ENCODE data around the gene KLHL29. TPM values are rescaled to one million over a fixed set of nuclear protein-coding genes. Genes with fewer than 3 reads are reported as not detected.

Gene KLHL29
- total RNA-seq, 1 experiment from 2014 or later, result 2.6 TPM

- Histone ChIP-seq H3K9ac (ENCODE audit: low read length) (no peak overlapping the region), H3K9me2 (replicated peaks; ENCODE audit: low read length) (no peaks in the 10 kb centered on the region), H2AFZ (ENCODE audit: low read length) (no peak overlapping the region), H3K4me1 (ENCODE audit: insufficient read depth, low read length) (no peaks in the 10 kb centered on the region), H3F3A (ENCODE audit: low read length, unreplicated experiment) (no peaks in the 10 kb centered on the region), H4K20me1 (ENCODE audit: low read length) (no peaks in the 10 kb centered on the region), H3K27ac (ENCODE audit: low read length) (no peak overlapping the region), H3K4me3 (ENCODE audit: low read length) (no peak overlapping the region), H3K27me3 (ENCODE audit: low read length) (no peaks in the 10 kb centered on the region), H3K4me2 (ENCODE audit: low read length) (no peak overlapping the region), H3K36me3 (ENCODE audit: low read depth, low read length) (no peaks in the 10 kb centered on the region), H3K79me2 (ENCODE audit: low read length) (no peaks in the 10 kb centered on the region), H3K9me3 (ENCODE audit: low read length) (no peaks in the 10 kb centered on the region)
- no peak for TF ChIP-seq CTCF (conservative IDR thresholded peaks at IDR 0.05; ENCODE audit: low read depth, low read length)
- no peak for TF ChIP-seq EZH2phosphoT487 (IDR thresholded peaks at IDR 0.05; ENCODE audit: borderline replicate concordance, low read length)
- no peak for TF ChIP-seq EZH2 (IDR thresholded peaks at IDR 0.05; ENCODE audit: low read length, unreplicated experiment)
- ChIA-PET POLR2A (ENCODE audit: unreplicated experiment) (no interaction called here), CTCF (no interaction called here)
- ATAC-seq, result no peak
- intact Hi-C loops (cut with micrococcal nuclease), result no loop called here
- no peak for DNase-seq
- BruUV-seq (replicated peaks), result no TSS peak
Measured at GRCh38 chr2:23518481-23519333, 133.7 kb downstream of the KLHL29 start.

- POLR2A ChIA-PET (ENCODE audit: unreplicated experiment), result no interaction called here
- H3K27ac ChIP-seq (ENCODE audit: low read length), result no peak overlapping the region
- no peaks in the 10 kb centered on the region for H3K4me1 ChIP-seq (ENCODE audit: insufficient read depth, low read length)
- no peaks in the 10 kb centered on the region for H3K36me3 ChIP-seq (ENCODE audit: low read depth, low read length)
- H4K20me1 ChIP-seq (ENCODE audit: low read length), result no peaks in the 10 kb centered on the region
- no peaks in the 10 kb centered on the region for H3K9me2 ChIP-seq (replicated peaks; ENCODE audit: low read length)
- DNase-seq (no peak), ATAC-seq (no peak)
- H3K27me3 ChIP-seq (ENCODE audit: low read length), result no peaks in the 10 kb centered on the region
- no peaks in the 10 kb centered on the region for H3K9me3 ChIP-seq (ENCODE audit: low read length)
- H3F3A ChIP-seq (ENCODE audit: low read length, unreplicated experiment), result no peaks in the 10 kb centered on the region
- H3K4me3 ChIP-seq (ENCODE audit: low read length), result no peak overlapping the region
- no peak overlapping the region for H3K4me2 ChIP-seq (ENCODE audit: low read length)
- H3K9ac ChIP-seq (ENCODE audit: low read length), result no peak overlapping the region
- CTCF ChIA-PET, result no interaction called here
- intact Hi-C loops (cut with micrococcal nuclease), result no loop called here
- no peak for TF ChIP-seq CTCF (conservative IDR thresholded peaks at IDR 0.05; ENCODE audit: low read depth, low read length)
- no peak for TF ChIP-seq EZH2 (IDR thresholded peaks at IDR 0.05; ENCODE audit: low read length, unreplicated experiment)
- no peak for TF ChIP-seq EZH2phosphoT487 (IDR thresholded peaks at IDR 0.05; ENCODE audit: borderline replicate concordance, low read length)
- no TSS peak for BruUV-seq (replicated peaks)
- no peak overlapping the region for H2AFZ ChIP-seq (ENCODE audit: low read length)
- H3K79me2 ChIP-seq (ENCODE audit: low read length), result no peaks in the 10 kb centered on the region
Measured at GRCh38 chr2:23519334-23519651, 134.3 kb downstream of the KLHL29 start.

- intact Hi-C loops (cut with micrococcal nuclease), result no loop called here
- H3K9me3 ChIP-seq (ENCODE audit: low read length), result no peaks in the 10 kb centered on the region
- POLR2A ChIA-PET (ENCODE audit: unreplicated experiment), result no interaction called here
- TF ChIP-seq EZH2 (IDR thresholded peaks at IDR 0.05; ENCODE audit: low read length, unreplicated experiment) (no peak), EZH2phosphoT487 (IDR thresholded peaks at IDR 0.05; ENCODE audit: borderline replicate concordance, low read length) (no peak), CTCF (conservative IDR thresholded peaks at IDR 0.05; ENCODE audit: low read depth, low read length) (no peak)
- DNase-seq (no peak), ATAC-seq (no peak)
- no peak overlapping the region for H3K9ac ChIP-seq (ENCODE audit: low read length)
- CTCF ChIA-PET, result no interaction called here
- H3K27me3 ChIP-seq (ENCODE audit: low read length), result no peaks in the 10 kb centered on the region
- peaks cover 4% of the 10 kb centered on the region; the same call in 1 of the 2 replicates for H3K4me1 ChIP-seq (ENCODE audit: insufficient read depth, low read length)
- H4K20me1 ChIP-seq (ENCODE audit: low read length), result no peaks in the 10 kb centered on the region
- no peaks in the 10 kb centered on the region for H3K9me2 ChIP-seq (replicated peaks; ENCODE audit: low read length)
- H3F3A ChIP-seq (ENCODE audit: low read length, unreplicated experiment), result no peaks in the 10 kb centered on the region
- H2AFZ ChIP-seq (ENCODE audit: low read length), result no peak overlapping the region
- no peak overlapping the region for H3K4me2 ChIP-seq (ENCODE audit: low read length)
- BruUV-seq (replicated peaks), result no TSS peak
- H3K36me3 ChIP-seq (ENCODE audit: low read depth, low read length), result no peaks in the 10 kb centered on the region
- no peaks in the 10 kb centered on the region for H3K79me2 ChIP-seq (ENCODE audit: low read length)
- no peak overlapping the region for H3K27ac ChIP-seq (ENCODE audit: low read length)
- no peak overlapping the region for H3K4me3 ChIP-seq (ENCODE audit: low read length)
Measured at GRCh38 chr2:23520256-23520655, 135.3 kb downstream of the KLHL29 start.
